ENCODE measurements around the gene NIF3L1. TPM values are rescaled to one million over a fixed set of nuclear protein-coding genes. Genes with fewer than 3 reads are reported as not detected.

The NIF3L1 gene
- total RNA-seq (10 to 100 TPM; 38.5 to 38.9 TPM), polyA plus RNA-seq (ENCODE audit: insufficient read length in 2 of 2) (10 to 100 TPM; 32.1 to 32.5 TPM)
- long read RNA-seq, donor 1, partial matches to known transcripts, result 16 of 19 reads
- long read RNA-seq, donor 1, other reads (novel, unspliced or antisense), result 0 of 19 reads
- long read RNA-seq, donor 2, result 0 reads
- long read RNA-seq, donor 3, partial matches to known transcripts, result 0 of 2 reads
- long read RNA-seq, donor 3, other reads (novel, unspliced or antisense), result 0 of 2 reads
- long read RNA-seq, donor 4, partial matches to known transcripts, result 21 of 23 reads
- long read RNA-seq, donor 4, other reads (novel, unspliced or antisense), result 0 of 23 reads

DNA sequence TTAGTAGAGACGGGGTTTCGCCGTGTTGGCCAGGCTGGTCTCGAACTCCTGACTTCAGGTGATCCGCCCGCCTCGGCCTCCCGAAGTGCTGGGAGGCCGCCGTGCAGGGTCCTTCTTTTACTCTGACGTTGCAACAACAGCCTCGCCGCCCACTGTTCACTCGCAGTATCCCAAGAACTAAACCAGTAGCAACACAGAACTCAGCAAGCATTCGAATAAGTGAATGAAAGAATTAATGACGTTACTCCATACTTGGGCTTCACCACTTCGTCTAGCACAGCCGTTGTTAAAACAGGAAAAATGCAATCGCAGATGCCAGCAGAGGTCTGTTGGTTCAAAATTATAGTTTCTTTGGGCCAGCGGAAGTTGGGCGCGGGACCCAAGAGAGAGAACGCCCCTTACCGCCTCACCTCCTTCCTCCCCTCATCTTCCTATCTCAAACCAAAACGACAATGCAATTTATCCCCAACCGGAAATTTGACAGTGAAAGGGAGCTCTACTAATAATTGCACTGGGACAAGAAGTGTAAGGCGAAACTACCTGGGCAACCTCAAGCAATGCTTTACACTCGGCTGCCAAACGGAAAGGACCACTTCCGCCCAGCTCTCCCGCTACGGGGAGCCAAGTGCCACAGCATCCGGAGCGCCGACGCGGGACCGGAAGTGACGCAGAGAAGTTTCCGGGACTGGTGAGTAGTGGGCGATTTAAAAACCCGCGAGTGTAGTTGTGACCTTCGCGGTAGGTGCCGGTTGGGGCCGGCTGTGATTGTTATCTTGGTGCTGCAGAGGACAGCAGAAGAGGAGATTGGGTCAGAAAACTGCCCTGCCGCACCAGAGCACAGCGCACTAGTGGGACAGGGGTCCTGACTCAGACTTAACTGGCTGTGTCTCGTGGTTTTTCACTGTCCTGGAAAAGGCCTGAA lies at the start of gene NIF3L1, which contains the start of gene PPIL3:
TSS of gene NIF3L1 (plus strand) at position 668 of the 922 bp plus-strand sequence. CDS start 2,573 bp downstream, outside the sequence.
TSS of gene PPIL3 (minus strand) at position 374 of the 922 bp plus-strand sequence. CDS start 1,462 bp downstream, outside the sequence.
- Histone ChIP-seq H3K27me3 (ENCODE audit: control insufficient read depth, insufficient read depth, low read length) (no peaks in the 10 kb centered on the region), H3K9me3 (ENCODE audit: control insufficient read depth, insufficient read depth, low read length) (no peaks in the 10 kb centered on the region), H3K4me1 (ENCODE audit: control insufficient read depth, insufficient read depth, low read length) (peaks cover 20% of the 10 kb centered on the region), H3K36me3 (ENCODE audit: control insufficient read depth, insufficient read depth, low read length) (peaks cover 10% of the 10 kb centered on the region), H3K27ac (ENCODE audit: low read depth, low read length) (peak within 1 kb of the TSS; percentile 98), H3K4me3 (ENCODE audit: low read depth, low read length) (peak within 1 kb of the TSS; percentile 95)
- WGBS (ENCODE audit: insufficient coverage), result under 1% methylated on average over 27 of the region's 50 CpGs
- DNase-seq (ENCODE audit: low read depth in 4 of 6, low spot score in 6 of 6), result peak; percentile 93 to 99 (median 97)

DNA sequence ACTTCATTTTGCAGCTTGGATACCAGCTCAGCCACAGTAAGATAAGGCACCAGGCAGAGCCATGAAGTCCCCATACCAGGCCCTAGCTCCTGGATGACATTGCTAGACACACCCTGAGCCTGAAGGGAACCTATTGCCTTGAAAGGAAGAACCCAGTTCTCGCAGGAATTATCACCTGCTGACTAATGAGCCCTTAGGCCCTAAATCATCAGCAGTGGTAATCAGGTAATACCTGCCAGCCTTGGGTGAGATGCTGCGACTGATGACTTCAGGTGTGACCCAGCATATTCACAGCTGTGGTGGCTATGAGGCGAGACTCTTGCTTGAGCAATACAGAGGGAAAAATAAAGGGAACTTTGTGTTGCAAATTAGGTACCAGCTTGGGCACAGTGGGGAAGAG lies 49.7 kb upstream of the NIF3L1 start:
- H3K4me1 ChIP-seq (ENCODE audit: control insufficient read depth, insufficient read depth, low read length), result no peaks in the 10 kb centered on the region
- no peak for DNase-seq (ENCODE audit: low read depth in 4 of 6, low spot score in 6 of 6)
- 89% methylated on average over 3 of the region's 3 CpGs for WGBS (ENCODE audit: insufficient coverage)
- peaks cover 2% of the 10 kb centered on the region for H3K9me3 ChIP-seq (ENCODE audit: control insufficient read depth, insufficient read depth, low read length)
- H3K27me3 ChIP-seq (ENCODE audit: control insufficient read depth, insufficient read depth, low read length), result no peaks in the 10 kb centered on the region
- no peak overlapping the region for H3K27ac ChIP-seq (ENCODE audit: low read depth, low read length)
- H3K4me3 ChIP-seq (ENCODE audit: low read depth, low read length), result no peak overlapping the region
- H3K36me3 ChIP-seq (ENCODE audit: control insufficient read depth, insufficient read depth, low read length), result no peaks in the 10 kb centered on the region

DNA sequence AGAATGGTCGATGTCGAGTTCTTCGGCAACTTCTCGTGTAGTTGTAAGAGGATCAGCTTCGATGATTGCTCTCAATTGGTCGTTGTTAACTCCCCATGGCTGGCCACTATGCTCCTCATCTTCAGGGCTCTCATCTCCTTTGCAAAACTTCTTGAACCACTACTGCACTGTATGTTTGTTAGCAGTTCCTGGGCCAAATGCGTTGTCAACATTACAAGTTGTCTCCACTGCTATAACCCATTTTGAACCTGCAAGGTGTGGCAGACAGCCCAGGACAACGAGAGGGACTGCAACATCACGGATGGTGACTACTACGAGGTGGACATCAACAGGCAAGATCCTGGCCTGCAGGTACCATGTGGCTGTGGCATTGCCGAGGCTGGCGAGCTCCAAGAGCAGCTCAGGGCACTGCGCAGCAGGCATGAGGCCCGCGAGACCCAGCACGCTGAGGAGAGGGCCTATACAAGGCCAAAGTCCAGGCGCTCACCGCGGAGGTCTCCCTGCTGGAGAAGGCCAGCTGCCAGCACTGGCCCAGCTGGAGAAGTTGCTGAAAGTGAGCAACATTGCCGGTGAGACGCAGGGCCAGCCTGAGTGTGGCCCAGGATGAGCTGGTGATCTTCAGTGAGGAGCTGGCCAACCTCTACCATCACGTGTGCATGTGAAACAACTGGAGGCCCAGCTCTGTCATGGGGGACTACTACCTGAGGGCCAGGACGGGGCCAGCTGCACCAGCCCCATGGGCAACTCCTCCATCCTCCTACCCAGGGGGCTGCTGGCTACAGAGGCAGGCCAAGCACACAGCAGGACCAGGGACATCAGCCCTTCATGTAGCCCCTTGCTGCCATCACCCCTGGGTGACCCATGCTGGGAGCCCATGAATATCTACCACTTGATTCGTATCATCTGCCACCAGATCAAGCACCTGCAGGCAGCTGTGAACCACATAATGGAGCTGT lies 44.9 kb upstream of the NIF3L1 start:
- Histone ChIP-seq H3K4me3 (ENCODE audit: low read depth, low read length) (no peak overlapping the region), H3K27me3 (ENCODE audit: control insufficient read depth, insufficient read depth, low read length) (no peaks in the 10 kb centered on the region), H3K4me1 (ENCODE audit: control insufficient read depth, insufficient read depth, low read length) (no peaks in the 10 kb centered on the region), H3K27ac (ENCODE audit: low read depth, low read length) (no peak overlapping the region), H3K9me3 (ENCODE audit: control insufficient read depth, insufficient read depth, low read length) (no peaks in the 10 kb centered on the region), H3K36me3 (ENCODE audit: control insufficient read depth, insufficient read depth, low read length) (no peaks in the 10 kb centered on the region)
- DNase-seq (ENCODE audit: low read depth in 4 of 6, low spot score in 6 of 6), result no peak
- 96% methylated on average over 24 of the region's 24 CpGs for WGBS (ENCODE audit: insufficient coverage)

- WGBS (ENCODE audit: insufficient coverage), result 91% methylated on average over 5 of the region's 5 CpGs
Observed at GRCh38 chr2:200845194-200845593, 44.0 kb upstream of the NIF3L1 start.

GRCh38 chr2:200845669-200846325 lies 43.4 kb upstream of the NIF3L1 start:
- no peaks in the 10 kb centered on the region for H3K36me3 ChIP-seq (ENCODE audit: control insufficient read depth, insufficient read depth, low read length)
- 95% methylated on average over 7 of the region's 10 CpGs for WGBS (ENCODE audit: insufficient coverage)
- DNase-seq (ENCODE audit: low read depth in 4 of 6, low spot score in 6 of 6), result no peak

More at GRCh38 chr2:200845194-200845593, 44.0 kb upstream of the NIF3L1 start:
- no peak for DNase-seq (ENCODE audit: low read depth in 4 of 6, low spot score in 6 of 6)
- Histone ChIP-seq H3K4me3 (ENCODE audit: low read depth, low read length) (no peak overlapping the region), H3K27ac (ENCODE audit: low read depth, low read length) (no peak overlapping the region), H3K4me1 (ENCODE audit: control insufficient read depth, insufficient read depth, low read length) (no peaks in the 10 kb centered on the region), H3K36me3 (ENCODE audit: control insufficient read depth, insufficient read depth, low read length) (no peaks in the 10 kb centered on the region), H3K27me3 (ENCODE audit: control insufficient read depth, insufficient read depth, low read length) (no peaks in the 10 kb centered on the region), H3K9me3 (ENCODE audit: control insufficient read depth, insufficient read depth, low read length) (no peaks in the 10 kb centered on the region)

DNA sequence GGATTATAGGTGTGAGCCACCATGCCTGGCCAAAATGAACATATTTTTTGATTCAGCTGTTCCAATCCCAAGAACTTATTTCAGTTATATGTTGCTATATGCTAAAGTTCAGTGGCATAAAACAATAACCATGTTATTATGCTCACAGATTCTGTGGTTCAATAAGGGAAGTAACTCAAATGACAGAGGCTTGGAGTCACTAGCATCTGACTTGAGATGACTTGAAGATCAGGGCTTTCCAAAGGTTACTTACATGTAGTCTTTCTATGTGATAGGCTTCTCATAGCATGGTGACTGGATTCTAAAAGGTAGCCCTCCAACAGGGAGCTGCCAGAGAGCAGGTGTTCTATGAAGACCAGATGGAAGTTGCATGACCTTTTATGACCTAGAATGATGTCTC lies 41.9 kb upstream of the NIF3L1 start:
- no peak for DNase-seq (ENCODE audit: low read depth in 4 of 6, low spot score in 6 of 6)
- Histone ChIP-seq H3K4me1 (ENCODE audit: control insufficient read depth, insufficient read depth, low read length) (no peaks in the 10 kb centered on the region), H3K36me3 (ENCODE audit: control insufficient read depth, insufficient read depth, low read length) (peaks cover 6% of the 10 kb centered on the region), H3K27ac (ENCODE audit: low read depth, low read length) (no peak overlapping the region), H3K27me3 (ENCODE audit: control insufficient read depth, insufficient read depth, low read length) (no peaks in the 10 kb centered on the region), H3K9me3 (ENCODE audit: control insufficient read depth, insufficient read depth, low read length) (no peaks in the 10 kb centered on the region), H3K4me3 (ENCODE audit: low read depth, low read length) (no peak overlapping the region)

More at GRCh38 chr2:200845669-200846325, 43.4 kb upstream of the NIF3L1 start:
- Histone ChIP-seq H3K27me3 (ENCODE audit: control insufficient read depth, insufficient read depth, low read length) (no peaks in the 10 kb centered on the region), H3K27ac (ENCODE audit: low read depth, low read length) (no peak overlapping the region), H3K4me1 (ENCODE audit: control insufficient read depth, insufficient read depth, low read length) (no peaks in the 10 kb centered on the region), H3K9me3 (ENCODE audit: control insufficient read depth, insufficient read depth, low read length) (no peaks in the 10 kb centered on the region), H3K4me3 (ENCODE audit: low read depth, low read length) (no peak overlapping the region)

DNA sequence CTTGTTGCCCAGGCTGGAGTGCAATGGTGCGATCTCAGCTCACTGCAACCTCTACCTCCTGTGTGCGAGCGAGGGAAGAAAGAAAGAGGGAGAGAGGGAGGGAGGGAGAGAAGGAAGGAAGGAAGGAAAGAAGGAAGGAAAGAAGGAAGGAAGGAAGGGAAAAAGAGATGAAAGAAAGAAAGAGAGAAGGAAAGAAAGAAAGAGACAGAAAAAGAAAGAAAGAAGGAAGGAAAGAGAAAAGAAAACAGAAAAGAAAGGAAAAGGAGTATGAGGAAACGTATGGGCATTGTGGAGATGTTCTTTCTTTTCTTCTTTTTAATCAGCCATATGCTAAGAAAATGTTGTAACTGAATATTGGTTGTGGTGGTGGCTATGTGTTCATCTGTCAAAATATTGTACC lies 41.2 kb upstream of the NIF3L1 start:
- no peaks in the 10 kb centered on the region for H3K9me3 ChIP-seq (ENCODE audit: control insufficient read depth, insufficient read depth, low read length)
- H3K4me3 ChIP-seq (ENCODE audit: low read depth, low read length), result no peak overlapping the region
- no peaks in the 10 kb centered on the region for H3K4me1 ChIP-seq (ENCODE audit: control insufficient read depth, insufficient read depth, low read length)
- no peaks in the 10 kb centered on the region for H3K27me3 ChIP-seq (ENCODE audit: control insufficient read depth, insufficient read depth, low read length)
- no peak for DNase-seq (ENCODE audit: low read depth in 4 of 6, low spot score in 6 of 6)
- WGBS (ENCODE audit: insufficient coverage), result no CpG with 5 or more reads among the region's 4 CpGs
- H3K36me3 ChIP-seq (ENCODE audit: control insufficient read depth, insufficient read depth, low read length), result peaks cover 11% of the 10 kb centered on the region
- H3K27ac ChIP-seq (ENCODE audit: low read depth, low read length), result no peak overlapping the region

GRCh38 chr2:200850512-200851256 lies 38.5 kb upstream of the NIF3L1 start:
- Histone ChIP-seq H3K4me1 (ENCODE audit: control insufficient read depth, insufficient read depth, low read length) (no peaks in the 10 kb centered on the region), H3K27ac (ENCODE audit: low read depth, low read length) (no peak overlapping the region), H3K36me3 (ENCODE audit: control insufficient read depth, insufficient read depth, low read length) (peaks cover 32% of the 10 kb centered on the region), H3K27me3 (ENCODE audit: control insufficient read depth, insufficient read depth, low read length) (no peaks in the 10 kb centered on the region), H3K9me3 (ENCODE audit: control insufficient read depth, insufficient read depth, low read length) (no peaks in the 10 kb centered on the region), H3K4me3 (ENCODE audit: low read depth, low read length) (no peak overlapping the region)
- no peak for DNase-seq (ENCODE audit: low read depth in 4 of 6, low spot score in 6 of 6)
- WGBS (ENCODE audit: insufficient coverage), result 88% methylated on average over 13 of the region's 14 CpGs
